Stimulated activated CD4-positive, alpha-beta T cell treated with anti-CD3 and anti-CD28 coated beads, Interleukin-2, amount 100 ng/mL, for 4 hours (primary cell): Measurements from ENCODE around the gene LRR1.
"Not testable (repeated sequence)": the region's sequence is repeated elsewhere in the genome, so short reads cannot be mapped to it uniquely, and the experiment has no call there.

Experiments used
- DNase-seq: peaks from one replicate; pipeline ENCODE4 v3.0.0-alpha.2; 2020; ENCODE audit warnings: low read depth

LRR1 gene

DNA sequence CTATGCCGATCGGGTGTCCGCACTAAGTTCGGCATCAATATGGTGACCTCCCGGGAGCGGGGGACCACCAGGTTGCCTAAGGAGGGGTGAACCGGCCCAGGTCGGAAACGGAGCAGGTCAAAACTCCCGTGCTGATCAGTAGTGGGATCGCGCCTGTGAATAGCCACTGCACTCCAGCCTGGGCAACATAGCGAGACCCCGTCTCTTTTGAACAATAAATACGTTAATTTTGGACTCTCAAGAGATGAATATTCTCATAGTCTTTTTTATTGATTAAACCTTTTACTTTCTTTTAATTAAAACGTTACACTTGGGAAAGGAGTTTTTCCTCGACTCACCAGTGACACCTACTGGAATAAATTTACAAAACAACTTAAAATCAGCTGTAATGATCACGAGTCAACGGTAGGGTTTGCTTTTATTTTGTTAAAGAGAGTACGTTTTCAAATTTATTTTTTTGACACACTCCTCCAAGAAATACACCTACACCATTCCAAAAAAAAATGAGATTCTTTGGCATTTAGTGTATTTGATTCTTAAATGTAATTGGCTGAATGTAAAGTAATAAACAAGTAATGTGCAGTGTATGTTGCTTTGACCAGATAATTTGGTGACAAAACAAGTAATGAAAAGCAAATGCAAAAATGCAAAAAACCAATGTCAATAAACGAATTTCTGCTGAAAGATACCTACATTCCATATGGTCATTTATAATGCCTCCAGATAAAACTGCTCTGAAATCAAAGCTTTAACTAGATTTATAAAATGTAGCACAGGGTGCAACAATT, 11.9 kb upstream of the LRR1 start:
- peak; percentile 36 for DNase-seq

DNA sequence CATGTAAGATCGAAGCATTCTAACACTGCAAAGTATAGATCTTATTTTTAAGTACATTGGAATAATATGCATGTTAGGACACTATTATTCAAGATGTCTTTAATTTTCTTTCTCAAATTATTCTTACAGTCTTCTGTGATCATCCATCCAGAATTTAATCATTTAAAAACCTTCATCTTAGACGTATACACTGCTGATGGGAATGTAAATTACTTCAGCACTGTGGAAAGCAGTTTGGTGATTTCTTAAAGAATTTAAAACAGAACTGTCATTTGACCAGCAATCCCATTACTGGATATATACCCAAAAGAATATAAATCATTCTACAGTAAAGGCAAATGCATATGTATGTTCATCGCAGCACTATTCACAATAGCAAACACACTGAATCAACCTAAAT, 9.4 kb upstream of the LRR1 start:
- DNase-seq, result no peak

DNA sequence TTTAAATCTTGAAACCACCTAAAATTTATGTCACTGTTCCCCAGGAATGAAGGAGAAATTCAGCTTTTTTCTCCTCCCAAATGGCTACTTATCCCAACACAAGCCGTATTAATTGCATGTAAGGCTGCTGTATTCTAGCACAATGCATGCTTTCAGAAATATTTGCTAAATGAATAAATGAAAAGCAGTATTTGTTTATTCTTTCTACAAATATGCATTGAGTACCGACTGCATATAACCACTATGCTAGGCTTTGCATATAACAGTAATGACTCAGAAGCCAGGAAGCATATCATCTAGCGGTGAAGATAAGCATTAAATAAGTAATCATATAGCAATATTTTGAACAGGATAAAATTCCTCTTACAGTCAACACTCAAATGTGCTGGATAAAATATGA, 5.7 kb upstream of the LRR1 start:
- DNase-seq, result no peak

DNA sequence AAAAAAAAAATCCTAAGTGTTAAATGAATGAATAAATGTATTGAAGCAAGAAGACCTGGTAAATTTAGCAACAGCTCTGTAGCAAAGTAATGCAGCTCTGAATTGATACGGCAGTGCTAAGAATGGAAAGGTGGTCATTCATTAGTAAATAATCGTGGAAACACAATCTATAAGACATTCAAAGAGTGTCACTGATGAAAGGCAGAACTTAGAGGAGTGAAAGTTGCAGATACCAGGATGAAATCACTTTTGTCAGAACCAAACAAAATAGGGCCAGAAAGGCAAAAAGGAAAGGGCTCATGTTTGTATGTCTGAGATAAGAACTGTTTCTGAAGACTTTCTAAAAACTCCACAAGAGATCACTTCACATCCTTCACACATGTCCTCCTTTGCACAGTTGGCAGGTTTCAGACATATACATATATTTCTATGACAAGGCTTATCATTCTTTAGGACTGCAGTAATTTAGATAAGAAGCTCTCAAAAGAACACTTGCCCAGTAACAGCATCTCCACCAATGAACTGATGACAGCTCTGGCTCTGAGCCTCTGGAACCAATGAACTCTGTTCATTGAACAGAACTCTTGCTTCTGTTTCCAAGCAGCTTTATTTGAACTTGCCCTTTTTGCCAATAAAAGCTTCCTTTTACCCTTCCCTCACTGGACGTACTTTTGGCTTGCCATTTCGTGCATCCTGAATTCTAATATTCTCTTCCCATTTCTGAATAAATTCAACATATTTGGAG, 4.2 kb upstream of the LRR1 start:
- DNase-seq, result no peak

DNA sequence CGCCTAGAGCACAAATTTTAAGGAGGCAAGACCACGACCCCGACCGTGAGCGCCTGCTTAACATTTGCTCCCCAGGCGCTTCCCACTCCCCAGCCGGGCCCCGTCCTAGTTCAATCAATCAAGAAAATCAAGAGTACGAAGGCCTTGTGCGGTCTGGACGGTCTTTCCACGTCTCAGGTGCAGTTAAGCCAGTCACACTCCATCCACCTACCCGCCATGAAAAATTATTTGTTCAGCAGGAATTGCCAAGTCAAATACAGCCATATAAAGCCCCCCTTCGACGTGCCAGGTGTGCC, 603 bp upstream of the LRR1 start:
- no peak for DNase-seq

DNA sequence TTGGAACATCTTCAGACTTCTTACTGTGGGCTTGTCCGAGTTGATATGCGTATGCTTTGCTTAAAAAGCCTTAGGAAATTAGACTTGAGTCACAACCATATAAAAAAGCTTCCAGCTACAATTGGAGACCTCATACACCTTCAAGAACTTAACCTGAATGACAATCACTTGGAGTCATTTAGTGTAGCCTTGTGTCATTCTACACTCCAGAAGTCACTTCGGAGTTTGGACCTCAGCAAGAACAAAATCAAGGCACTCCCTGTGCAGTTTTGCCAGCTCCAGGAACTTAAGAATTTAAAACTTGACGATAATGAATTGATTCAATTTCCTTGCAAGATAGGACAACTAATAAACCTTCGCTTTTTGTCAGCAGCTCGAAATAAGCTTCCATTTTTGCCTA, 8.8 kb downstream of the LRR1 start:
- DNase-seq, result no peak

DNA sequence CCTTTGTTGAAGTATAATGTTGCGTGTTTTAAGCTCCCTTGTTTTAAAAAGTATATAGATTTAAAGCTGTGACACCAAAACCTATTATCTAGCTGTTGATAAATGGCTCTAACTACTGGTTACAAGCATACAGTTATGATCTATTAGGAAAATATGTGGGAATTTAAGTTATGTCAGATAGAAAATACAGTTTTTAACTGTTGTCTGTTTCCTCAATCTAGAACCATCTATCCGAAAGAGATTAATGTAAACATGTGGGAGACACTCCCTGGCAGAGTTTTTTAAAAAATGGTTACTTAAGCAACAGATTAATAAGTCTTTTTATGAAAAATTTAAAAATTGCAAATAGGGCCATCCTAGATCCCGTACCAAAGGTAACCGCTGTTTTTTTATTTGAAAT, 13.5 kb downstream of the LRR1 start:
- no peak for DNase-seq

DNA sequence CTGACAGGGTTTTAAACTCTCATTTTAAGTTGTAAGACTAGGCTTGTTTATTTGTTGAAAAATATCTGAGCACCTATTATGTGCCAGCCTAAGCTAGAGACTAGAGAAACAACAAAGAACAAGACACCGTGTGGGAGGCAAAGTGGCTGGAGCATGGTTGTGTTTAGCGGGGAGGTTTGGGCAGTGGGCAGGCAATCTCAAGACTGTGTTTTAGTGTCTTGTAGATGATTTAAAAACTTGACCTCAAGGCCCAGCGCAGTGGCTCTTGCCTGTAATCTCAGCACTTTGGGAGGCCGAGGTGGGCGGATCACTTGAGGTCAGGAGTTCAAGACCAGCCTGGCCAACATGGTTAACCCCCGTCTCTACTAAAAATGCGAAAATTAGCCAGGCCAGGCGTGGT, 13.9 kb downstream of the LRR1 start:
- no peak for DNase-seq

DNA sequence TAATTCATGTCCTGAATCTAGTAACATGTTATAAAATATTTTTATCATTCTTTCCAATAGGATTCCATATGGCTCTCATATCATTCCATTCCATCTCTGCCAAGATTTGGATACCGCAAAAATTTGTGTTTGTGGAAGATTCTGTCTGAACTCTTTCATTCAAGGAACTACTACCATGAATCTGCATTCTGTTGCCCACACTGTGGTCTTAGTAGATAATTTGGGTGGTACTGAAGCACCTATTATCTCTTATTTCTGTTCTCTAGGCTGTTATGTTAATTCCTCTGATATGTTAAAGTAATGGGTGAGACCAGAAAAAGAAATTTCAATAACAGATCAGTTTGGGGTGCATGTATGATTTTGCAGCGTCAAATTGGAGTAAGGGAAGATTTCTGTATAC, 15.5 kb downstream of the LRR1 start:
- DNase-seq, result no peak

DNA sequence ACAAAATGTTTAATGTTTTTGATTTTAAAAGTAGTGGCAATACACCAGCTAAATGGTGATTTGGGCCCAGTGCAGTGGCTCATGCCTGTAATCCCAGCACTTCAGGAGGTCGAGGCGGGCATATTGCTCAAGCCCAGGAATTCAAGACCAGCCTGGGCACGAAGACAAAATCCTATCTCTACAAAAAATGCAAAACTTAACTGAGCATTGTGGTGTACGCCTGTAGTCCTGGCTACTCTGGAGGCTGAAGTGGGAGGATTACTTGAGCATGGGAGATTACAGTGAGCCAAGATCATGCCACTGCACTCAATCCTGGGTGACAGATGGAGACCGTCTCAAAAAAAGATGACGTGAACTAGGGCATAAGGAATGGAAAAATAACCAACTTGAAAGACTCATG, 17.0 kb downstream of the LRR1 start:
- no peak for DNase-seq

DNA sequence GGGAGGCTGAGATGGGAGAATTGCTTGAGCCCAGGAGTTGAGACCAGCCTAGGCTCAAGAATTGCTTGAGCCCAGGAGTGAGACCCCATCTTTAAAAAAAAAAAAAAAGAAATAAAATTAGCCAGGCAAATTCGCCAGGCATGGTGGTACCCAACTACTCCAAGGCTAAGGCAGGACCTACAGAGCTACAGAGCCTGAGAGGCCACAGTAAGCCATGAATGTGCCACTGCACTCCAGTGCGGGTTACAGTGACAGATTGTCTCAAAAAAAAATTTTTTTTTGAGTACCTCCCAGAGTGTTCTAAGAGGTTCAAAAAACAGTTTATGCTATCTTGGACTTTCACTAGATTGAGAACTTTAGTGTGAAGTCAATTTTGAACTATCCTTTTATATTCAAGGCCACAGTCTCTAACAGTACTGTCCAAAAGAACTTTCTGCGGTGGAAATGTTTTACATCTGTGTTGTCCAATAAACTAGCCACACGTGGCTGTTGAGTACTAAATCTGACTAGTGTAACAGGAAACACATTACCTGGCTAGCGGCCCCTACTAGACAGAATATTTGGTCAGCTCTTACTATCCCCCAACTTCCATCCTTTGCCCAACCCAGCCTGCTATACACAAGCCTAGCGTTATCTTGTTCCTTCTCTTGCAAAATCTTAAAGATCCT, 19.2 kb downstream of the LRR1 start:
- DNase-seq, result no peak

DNA sequence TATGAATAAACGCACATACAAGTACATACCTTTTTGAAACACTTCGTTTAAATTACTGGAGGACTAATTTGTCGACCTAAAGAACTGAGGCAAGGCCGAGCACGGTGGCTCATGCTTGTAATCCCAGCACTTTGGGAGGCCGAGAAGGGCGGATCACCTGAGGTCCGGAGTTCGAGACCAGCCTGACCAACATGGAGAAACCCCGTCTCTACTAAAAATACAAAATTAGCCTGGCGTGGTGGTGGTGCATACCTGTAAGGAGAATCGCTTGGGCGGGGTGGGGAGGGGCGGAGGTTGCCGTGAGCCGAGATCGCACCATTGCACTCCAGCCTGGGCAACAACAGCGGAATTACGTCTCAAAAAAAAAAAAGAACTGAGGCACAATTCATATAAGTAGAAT, 20.5 kb downstream of the LRR1 start:
- DNase-seq, result not testable (repeated sequence)

DNA sequence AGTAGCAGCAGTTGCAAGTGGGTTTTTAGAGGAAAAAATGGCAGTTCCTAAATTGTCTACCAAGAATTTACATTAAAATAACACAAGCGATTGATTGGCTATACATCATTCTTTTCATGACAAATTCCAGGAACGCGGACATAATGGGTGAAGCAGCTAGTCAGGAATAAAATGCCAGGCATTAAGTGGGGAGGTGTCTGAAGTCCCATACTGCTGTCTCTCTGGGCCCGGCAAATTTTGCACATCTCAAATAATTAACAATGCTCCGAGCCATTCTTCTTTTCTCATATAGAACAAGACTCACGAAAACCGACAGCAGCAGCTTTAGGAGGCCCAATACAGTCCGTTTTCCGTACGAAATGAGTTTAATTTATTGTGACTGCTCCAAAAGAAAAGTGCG, 21.0 kb downstream of the LRR1 start:
- no peak for DNase-seq

DNA sequence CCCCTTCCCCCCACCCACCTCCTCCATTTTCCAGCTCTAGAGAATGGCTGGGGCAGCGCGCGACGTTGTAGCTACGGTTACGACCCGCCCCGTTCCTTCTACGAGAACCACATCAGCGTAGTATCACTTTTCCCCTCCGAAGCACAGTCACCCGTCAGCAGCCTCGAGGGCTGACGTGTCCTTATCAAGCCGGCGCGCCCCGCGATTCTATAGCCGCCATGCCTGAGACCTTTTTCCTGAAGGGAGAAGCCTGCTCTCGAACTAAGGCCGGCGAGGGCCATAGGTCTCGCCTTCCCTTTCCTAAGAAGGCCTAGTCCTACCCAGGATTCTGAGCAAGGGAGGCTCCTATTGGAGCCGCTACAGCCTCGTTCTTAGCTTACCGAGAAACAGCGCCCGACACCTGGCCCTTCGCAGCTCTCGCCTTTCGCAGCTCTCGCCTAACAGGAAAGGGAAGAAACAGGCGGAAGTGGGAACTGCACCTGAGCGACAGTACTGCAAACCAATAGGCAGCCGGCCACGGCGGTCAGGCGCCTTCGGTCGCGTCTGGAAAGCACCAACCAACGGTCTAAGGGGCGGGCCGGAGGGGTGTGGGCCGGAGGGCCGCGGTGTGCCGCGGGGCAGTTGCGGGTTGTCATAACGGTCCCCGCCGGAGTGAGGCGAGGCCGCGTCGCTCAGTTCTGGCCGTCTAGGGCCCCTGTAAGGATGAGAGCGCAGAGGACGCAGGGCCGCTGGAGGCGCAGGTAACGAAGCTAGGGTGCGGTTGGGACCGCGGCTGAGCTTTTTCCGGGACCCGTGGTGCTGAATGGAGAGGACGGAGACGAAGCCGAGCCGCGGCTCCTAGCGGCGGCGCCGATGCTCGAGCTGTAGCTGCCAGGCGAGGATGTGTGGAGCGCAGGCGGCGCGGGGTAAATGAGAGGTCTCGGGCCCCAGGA, 21.7 kb downstream of the LRR1 start, which contains the start of the genes MGAT2 and RPL36AL:
Gene MGAT2, plus strand, starts transcription at position 618 of the 932 bp plus-strand sequence. CDS start 470 bp downstream, outside the sequence.
Gene RPL36AL, minus strand, starts transcription at position 445 of the 932 bp plus-strand sequence. CDS start 1,522 bp downstream, outside the sequence.
- peak; percentile 89 for DNase-seq

DNA sequence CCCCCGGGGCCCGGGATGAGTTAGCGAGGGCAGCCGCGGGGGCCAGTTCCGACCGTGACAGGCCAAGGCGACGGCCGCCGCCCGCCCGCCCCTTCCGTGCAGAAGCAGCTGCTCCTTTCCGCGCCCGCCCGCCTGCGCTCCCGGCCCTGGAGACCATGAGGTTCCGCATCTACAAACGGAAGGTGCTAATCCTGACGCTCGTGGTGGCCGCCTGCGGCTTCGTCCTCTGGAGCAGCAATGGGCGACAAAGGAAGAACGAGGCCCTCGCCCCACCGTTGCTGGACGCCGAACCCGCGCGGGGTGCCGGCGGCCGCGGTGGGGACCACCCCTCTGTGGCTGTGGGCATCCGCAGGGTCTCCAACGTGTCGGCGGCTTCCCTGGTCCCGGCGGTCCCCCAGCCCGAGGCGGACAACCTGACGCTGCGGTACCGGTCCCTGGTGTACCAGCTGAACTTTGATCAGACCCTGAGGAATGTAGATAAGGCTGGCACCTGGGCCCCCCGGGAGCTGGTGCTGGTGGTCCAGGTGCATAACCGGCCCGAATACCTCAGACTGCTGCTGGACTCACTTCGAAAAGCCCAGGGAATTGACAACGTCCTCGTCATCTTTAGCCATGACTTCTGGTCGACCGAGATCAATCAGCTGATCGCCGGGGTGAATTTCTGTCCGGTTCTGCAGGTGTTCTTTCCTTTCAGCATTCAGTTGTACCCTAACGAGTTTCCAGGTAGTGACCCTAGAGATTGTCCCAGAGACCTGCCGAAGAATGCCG, 22.6 kb downstream of the LRR1 start:
- peak; percentile 33 for DNase-seq

DNA sequence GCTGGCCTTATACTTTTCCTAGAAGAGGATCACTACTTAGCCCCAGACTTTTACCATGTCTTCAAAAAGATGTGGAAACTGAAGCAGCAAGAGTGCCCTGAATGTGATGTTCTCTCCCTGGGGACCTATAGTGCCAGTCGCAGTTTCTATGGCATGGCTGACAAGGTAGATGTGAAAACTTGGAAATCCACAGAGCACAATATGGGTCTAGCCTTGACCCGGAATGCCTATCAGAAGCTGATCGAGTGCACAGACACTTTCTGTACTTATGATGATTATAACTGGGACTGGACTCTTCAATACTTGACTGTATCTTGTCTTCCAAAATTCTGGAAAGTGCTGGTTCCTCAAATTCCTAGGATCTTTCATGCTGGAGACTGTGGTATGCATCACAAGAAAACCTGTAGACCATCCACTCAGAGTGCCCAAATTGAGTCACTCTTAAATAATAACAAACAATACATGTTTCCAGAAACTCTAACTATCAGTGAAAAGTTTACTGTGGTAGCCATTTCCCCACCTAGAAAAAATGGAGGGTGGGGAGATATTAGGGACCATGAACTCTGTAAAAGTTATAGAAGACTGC, 23.4 kb downstream of the LRR1 start:
- DNase-seq, result no peak

DNA sequence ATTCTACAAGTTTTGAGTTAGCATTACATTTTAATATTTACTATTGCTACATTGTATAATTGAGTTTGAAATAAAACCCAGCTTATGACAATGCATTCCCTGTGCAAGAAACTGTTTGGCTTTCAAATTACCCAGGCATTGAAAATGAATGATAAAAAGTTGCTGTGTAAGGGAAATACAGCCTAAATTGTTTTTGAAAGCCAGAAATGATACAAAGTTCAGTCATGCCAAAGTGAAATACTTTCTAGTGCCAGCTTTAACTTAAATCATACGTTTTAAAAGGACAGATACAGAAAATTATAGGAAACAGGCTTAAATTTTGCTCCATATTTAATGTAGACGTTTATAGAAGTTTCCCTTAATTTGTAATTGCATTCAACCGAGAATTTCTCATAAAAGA, 24.6 kb downstream of the LRR1 start:
- no peak for DNase-seq

DNA sequence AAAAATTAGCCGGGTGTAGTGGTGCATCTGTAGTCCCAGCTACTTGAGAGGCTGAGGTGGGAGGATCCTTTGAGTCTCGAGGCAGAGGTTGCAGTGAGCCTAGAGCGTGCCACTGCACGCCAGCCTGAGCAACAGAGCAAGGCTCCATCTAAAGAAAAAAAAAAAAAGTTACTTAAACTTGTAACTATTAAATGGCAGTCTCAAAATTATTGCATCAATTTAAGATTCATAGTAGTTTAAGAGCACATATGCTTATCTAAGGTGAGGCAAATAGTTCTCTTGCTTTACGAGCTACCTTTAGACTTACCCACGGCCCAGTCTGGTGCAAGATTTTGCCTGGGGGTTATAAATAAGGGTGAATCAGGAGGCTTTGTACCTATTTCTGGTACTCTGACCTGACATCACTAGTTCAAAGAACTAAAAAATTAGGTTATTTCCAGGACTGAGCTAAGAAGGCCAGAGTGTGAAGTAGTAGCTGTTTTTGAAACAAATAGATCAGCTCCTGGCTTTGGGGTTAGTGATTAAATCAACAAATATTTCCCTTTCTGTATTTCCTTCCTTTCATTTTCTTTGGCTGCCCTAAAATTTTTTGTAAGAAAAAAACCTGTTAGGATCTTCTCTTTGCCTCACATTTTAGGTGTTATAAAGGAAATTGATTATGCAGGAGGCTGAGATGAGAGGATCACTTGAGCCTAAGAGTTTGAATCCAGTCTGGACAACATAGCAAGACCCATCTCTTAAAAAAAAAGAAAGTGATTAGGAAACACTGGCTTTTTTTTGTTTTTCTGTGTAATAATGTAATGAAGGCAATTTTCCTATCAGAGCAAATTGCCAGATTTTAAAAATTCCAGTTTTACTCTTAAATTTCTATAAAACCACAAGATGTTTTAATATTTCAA, 25.4 kb downstream of the LRR1 start:
- no peak for DNase-seq

DNA sequence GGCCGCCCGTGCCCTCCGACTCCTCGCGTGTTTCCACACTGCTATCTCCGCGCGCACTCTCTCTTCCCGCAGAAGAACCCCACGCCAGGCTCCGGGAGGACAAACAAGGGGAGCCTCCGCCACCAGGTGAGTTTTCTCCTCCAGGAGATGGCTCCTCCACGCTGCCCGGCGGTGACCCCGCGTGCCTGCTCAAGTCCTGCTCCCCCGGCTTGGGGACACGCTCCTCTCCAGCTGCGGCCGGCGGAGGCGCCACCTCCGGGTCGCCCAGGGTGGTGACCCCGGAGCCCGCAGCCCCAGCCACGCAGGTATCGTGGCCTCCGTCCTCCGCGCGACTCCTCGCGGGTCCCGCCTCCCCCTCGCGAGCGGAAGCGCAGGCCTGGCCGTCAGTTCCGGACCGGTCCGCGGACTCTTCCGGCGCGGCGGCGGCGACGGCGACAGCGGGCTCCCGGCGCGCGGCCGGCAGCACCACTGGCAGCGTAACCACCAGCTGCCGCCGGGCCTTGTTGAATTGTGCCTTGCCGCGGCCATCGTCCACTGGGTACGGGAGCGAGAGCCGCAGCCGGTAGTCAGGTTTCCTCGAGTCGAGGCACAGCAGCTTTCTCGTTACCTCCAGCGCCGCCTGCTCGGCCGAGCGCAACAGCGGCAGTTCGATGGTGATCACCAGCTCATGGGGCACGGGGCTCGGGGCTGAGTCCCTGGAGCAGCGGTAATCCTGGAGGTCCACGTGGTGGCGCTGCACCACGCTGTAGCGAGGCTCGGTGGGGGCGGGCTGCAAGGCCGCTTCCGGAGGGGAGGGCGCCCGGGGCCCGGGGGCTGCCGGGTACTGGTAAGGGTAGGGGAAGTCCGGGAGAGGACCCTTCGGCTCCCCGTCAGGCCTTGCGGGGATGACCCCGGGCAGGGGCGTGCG, 35.2 kb downstream of the LRR1 start:
- peak; percentile 93 for DNase-seq
